ENCODE results near the gene SRMS. TPM values are rescaled to one million over a fixed set of nuclear protein-coding genes. Genes with fewer than 3 reads are reported as not detected.

The SRMS gene
- total RNA-seq, 1 donor from 2014 or later: not detected

- DNase-seq (ENCODE audit: extremely low read depth, low read depth, low spot score): no peak
Measured at GRCh38 chr20:63494420-63495166, 53.0 kb downstream of the SRMS start.

- DNase-seq (ENCODE audit: extremely low read depth, low read depth, low spot score): no peak
Measured at GRCh38 chr20:63494084-63494419, 53.5 kb downstream of the SRMS start.

DNA sequence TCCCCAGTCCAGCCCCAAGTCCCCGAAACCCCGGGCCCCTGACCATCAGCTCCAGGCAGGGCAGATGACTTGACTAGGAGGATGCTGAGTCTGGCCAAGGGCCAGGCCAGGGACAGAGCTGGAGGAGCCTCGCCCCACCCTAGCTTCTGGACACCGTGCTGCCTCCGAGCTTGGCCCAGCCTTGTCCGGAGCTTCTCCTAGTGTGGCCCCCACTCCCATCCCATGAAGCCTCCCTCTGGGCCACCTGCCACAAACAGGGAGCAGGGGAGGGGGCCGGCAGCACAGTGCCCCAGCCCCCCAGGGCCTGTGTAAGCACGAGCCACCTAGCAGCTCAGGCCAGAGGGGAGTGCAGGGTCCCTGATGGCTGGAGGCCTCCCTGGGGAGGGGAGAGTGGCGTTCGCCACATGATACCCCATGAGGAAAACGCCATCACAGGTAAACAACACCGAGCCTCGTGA, 54.0 kb downstream of the SRMS start:
- no peak for DNase-seq (ENCODE audit: extremely low read depth, low read depth, low spot score)

GRCh38 chr20:63492982-63493381, 54.6 kb downstream of the SRMS start:
- no peak for DNase-seq (ENCODE audit: extremely low read depth, low read depth, low spot score)

GRCh38 chr20:63492518-63492917, 55.0 kb downstream of the SRMS start:
- no peak for DNase-seq (ENCODE audit: extremely low read depth, low read depth, low spot score)

- DNase-seq (ENCODE audit: extremely low read depth, low read depth, low spot score): no peak
Measured at GRCh38 chr20:63491635-63492230, 55.8 kb downstream of the SRMS start.

DNA sequence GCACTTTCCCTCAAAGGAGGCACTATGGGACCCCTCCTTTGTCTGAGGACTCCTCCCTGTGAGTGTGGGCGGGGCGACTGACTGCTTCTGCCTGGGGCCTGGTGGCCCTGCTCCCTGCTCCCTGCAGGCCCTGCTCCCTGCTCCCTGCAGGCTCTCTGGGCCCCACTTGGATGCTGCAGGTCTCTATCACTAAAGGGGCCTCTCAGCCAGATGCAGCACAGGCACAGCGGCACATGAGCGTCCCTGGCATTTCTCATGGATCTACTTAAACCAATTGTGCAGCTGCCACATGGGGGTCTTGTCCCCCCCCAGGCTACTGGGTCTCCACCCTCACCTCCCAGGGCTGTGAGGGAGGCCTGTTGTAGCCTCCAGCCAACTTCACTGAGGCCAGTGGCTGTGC, 56.5 kb downstream of the SRMS start:
- DNase-seq (ENCODE audit: extremely low read depth, low read depth, low spot score): no peak

Other genes with a start within 250 kb of the SRMS start
- gene CHRNA4, start 186.4 kb downstream of the SRMS start, total RNA-seq: not detected in 2 replicates
- gene KCNQ2, start 75.1 kb downstream of the SRMS start, total RNA-seq: not detected in 2 replicates
- 2.5 and 4.6 TPM in 2 replicates for gene EEF1A2, start 48.7 kb downstream of the SRMS start, total RNA-seq
- 130 and 162 TPM in 2 replicates for gene PPDPF, start 27.0 kb downstream of the SRMS start, total RNA-seq
- not detected in 2 replicates for gene PTK6, start 10.4 kb downstream of the SRMS start, total RNA-seq
- 0.44 and 0.99 TPM in 2 replicates for gene FNDC11, start 6.4 kb upstream of the SRMS start, total RNA-seq
- gene HELZ2, start 26.5 kb upstream of the SRMS start, total RNA-seq: 75.8 and 179 TPM in 2 replicates
- gene GMEB2, start 79.4 kb upstream of the SRMS start, total RNA-seq: 8.5 and 12.0 TPM in 2 replicates
- 7.9 and 17.5 TPM in 2 replicates for gene STMN3, start 105.7 kb upstream of the SRMS start, total RNA-seq
- gene RTEL1, start 110.6 kb upstream of the SRMS start, total RNA-seq: 9.2 and 20.1 TPM in 2 replicates
- 96.8 and 186 TPM in 2 replicates for gene TNFRSF6B, start 148.9 kb upstream of the SRMS start, total RNA-seq
- gene ARFRP1, start 160.2 kb upstream of the SRMS start, total RNA-seq: 41.8 and 55.7 TPM in 2 replicates
- gene ZGPAT, start 160.3 kb upstream of the SRMS start, total RNA-seq: 32.3 and 40.9 TPM in 2 replicates
- 10.8 and 13.7 TPM in 2 replicates for gene LIME1, start 188.9 kb upstream of the SRMS start, total RNA-seq
- 44.2 and 81.2 TPM in 2 replicates for gene SLC2A4RG, start 192.0 kb upstream of the SRMS start, total RNA-seq

Measured in glomerular endothelial cell (primary cell).